GM12874 (cell line): ENCODE measurements around the gene USP6NL.

Experiments
- CTCF ChIP-seq: IDR thresholded peaks from 2 replicates; pipeline ENCODE4 v1.5.1; 2011; ENCODE audit warnings: low read depth, mild to moderate bottlenecking, control low read depth, low read length, moderate library complexity; ENCODE audit not compliant: insufficient read depth

Gene USP6NL

DNA sequence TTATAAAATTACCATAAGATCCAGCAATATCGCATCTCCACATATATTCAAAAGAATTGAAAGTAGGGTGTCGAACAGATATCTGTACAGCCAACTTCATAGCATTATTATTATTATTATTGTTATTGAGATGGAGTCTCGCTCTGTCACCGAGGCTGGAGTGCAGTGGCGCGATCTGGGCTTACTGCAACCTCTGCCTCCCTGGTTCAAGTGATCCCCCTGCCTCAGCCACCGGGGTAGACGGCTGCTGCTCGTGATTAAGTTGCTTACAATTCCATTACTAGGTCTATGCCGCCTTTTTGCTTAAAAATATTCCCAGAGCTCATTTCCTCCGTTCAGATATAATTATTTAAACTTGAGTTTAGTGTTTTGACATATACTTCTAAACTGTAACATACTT is 19.8 kb upstream of the USP6NL start:
- TF ChIP-seq CTCF: no peak

DNA sequence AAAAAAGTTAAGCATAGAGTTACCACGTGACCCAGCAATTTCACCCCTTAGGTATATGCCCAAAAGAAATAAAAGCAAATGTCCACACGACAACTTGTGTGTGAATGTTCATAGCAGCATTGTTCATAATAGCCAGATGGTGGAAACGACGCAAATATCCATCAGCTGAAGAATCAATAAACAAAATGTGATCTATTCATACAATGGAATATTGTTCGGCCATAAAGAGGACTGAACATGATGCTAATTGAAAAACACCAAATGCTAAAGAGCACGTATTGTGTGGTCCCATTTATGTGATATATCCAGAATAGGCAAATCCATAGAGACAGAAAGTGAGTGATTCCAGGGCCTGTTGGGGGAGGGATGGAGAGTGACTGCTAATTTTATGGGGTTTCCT is 18.3 kb upstream of the USP6NL start:
- no peak for TF ChIP-seq CTCF

DNA sequence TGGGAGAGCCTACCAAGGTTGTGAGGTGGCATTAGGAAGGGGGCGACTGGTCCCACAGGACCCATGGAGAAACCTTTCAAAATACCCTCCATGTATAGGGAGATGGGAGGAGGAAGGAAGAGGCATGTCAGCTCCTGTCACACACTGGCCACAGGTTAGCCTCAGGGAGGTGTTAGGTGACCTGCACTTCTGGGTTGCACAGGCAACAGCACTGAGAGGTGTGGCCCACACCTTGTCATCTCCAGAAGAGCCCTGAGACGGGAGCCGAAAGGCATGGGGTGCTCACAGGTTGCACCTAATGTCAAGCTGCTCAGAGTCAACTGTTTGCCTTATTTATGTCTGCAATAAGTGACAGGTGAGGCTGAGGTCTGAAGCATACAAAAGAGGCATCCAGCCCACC is 14.6 kb upstream of the USP6NL start:
- no peak for TF ChIP-seq CTCF

DNA sequence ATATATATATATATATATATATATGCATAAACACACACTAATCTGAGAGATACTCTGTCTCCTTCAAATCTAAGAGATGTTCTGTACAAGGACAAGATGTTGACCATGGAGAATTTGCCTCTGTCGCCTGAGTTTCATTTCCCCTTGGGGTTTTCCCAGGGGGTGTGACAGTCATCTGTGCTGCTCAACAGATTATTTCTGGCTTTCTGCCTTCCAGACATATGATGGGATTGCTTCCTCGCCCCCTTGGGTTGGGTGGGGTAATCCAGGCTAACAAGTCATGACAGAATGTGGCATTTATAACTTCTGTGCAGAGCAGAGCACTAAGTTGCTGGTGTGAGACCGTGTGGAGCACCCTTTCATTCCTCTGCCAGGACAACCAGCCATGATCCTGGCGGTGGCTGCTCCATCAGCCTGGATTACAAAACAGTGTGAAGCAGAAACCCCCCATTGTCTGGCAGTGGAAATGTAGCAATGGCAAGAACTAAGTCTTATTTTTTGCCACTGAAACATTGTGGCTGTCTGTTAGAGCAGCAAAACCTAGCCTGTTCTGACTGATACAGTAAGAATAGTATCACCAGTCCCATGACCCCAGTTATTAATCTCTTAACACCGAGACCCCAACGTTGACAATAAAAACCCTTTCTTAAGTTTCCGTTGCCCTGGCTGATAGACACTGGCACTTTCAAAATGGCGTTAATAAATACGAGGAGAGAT is 13.7 kb upstream of the USP6NL start:
- TF ChIP-seq CTCF: no peak

DNA sequence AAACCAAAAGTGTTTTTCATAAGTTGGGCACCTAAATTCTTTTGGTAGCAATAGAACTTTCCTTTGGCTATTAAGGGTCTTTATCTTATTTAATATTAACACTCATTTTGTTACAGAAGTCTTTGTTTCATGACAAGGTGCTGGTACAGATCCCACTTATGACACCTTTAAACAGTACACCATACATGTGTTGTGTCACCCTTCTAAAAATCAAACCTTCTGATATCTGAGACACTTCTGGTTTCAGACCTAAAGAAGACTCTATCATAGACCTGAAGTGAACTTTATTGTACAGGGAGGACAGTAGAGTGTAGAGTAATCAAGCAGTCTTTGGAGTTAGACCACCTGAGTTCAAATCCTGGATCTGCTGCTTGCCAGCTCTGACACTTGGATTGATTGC is 5.8 kb upstream of the USP6NL start:
- no peak for TF ChIP-seq CTCF

- TF ChIP-seq CTCF: no peak
These were observed 4.6 kb upstream of the USP6NL start for GRCh38 chr10:11616021-11616420.

GRCh38 chr10:11615396-11615795 is 3.9 kb upstream of the USP6NL start:
- no peak for TF ChIP-seq CTCF
